Central memory CD8-positive, alpha-beta T cell (primary cell): ENCODE data around the gene GNAQ.

Experiments used
- ATAC-seq: fragments of 150-1000 bp; cut with Tn5 transposase; replicated peaks from 2 replicates; pipeline ENCODE4 v1.10.0; 2022; ENCODE audit warnings: mild to moderate bottlenecking, moderate FRiP score, moderate number of reproducible peaks; ENCODE audit not compliant: poor library complexity, severe bottlenecking; ENCODE audit errors: extremely low read depth
- DNase-seq, 2 donors: peaks; one replicate each; pipeline ENCODE4 v3.0.0; 2021; ENCODE audit warnings: low spot score in 2 of 2
- H3K27ac Mint-ChIP-seq: one replicate; pipeline ENCODE4 v1.8.0; 2022; ENCODE audit warnings: low read depth, mild to moderate bottlenecking, moderate library complexity, mixed read lengths
- H3K27me3 Mint-ChIP-seq: one replicate; pipeline ENCODE4 v1.8.0; 2022; ENCODE audit warnings: mixed read lengths
- H3K36me3 Mint-ChIP-seq: one replicate; pipeline ENCODE4 v1.8.0; 2022; ENCODE audit warnings: mild to moderate bottlenecking, moderate library complexity, mixed read lengths; ENCODE audit not compliant: insufficient read depth
- H3K4me1 Mint-ChIP-seq: one replicate; pipeline ENCODE4 v1.8.0; 2022; ENCODE audit warnings: mixed read lengths
- H3K4me3 Mint-ChIP-seq: one replicate; pipeline ENCODE4 v1.8.0; 2022; ENCODE audit warnings: mild to moderate bottlenecking, moderate library complexity, mixed read lengths
- H3K9me3 Mint-ChIP-seq: one replicate; pipeline ENCODE4 v1.8.0; 2022; ENCODE audit warnings: mixed read lengths

GNAQ gene

GRCh38 chr9:77939149-77939668, 92.4 kb downstream of the GNAQ start:
- ATAC-seq (no peak), DNase-seq (no peak)
- H3K27ac Mint-ChIP-seq, result no peak overlapping the region
- no peaks in the 10 kb centered on the region for H3K36me3 Mint-ChIP-seq
- no peaks in the 10 kb centered on the region for H3K27me3 Mint-ChIP-seq
- no peaks in the 10 kb centered on the region for H3K9me3 Mint-ChIP-seq
- H3K4me3 Mint-ChIP-seq, result no peak overlapping the region
- no peaks in the 10 kb centered on the region for H3K4me1 Mint-ChIP-seq

GRCh38 chr9:77938163-77938562, 93.4 kb downstream of the GNAQ start:
- ATAC-seq (no peak), DNase-seq (no peak)
- Mint-ChIP-seq H3K36me3 (no peaks in the 10 kb centered on the region), H3K9me3 (no peaks in the 10 kb centered on the region), H3K4me1 (no peaks in the 10 kb centered on the region), H3K27ac (no peak overlapping the region), H3K27me3 (no peaks in the 10 kb centered on the region), H3K4me3 (no peak overlapping the region)

- H3K27ac Mint-ChIP-seq, result no peak overlapping the region
- peaks cover 12% of the 10 kb centered on the region for H3K27me3 Mint-ChIP-seq
- no peak overlapping the region for H3K4me3 Mint-ChIP-seq
- H3K9me3 Mint-ChIP-seq, result no peaks in the 10 kb centered on the region
- ATAC-seq, result no peak
- DNase-seq, result no peak
- no peaks in the 10 kb centered on the region for H3K36me3 Mint-ChIP-seq
- peaks cover 6% of the 10 kb centered on the region for H3K4me1 Mint-ChIP-seq
These were observed 95.6 kb downstream of the GNAQ start for GRCh38 chr9:77935974-77936373.

- DNase-seq (no peak), ATAC-seq (no peak)
- peaks cover 12% of the 10 kb centered on the region for H3K27me3 Mint-ChIP-seq
- H3K4me3 Mint-ChIP-seq, result no peak overlapping the region
- H3K27ac Mint-ChIP-seq, result no peak overlapping the region
- peaks cover 6% of the 10 kb centered on the region for H3K4me1 Mint-ChIP-seq
- H3K9me3 Mint-ChIP-seq, result no peaks in the 10 kb centered on the region
- H3K36me3 Mint-ChIP-seq, result no peaks in the 10 kb centered on the region
These were observed 96.4 kb downstream of the GNAQ start for GRCh38 chr9:77935211-77935610.

- Mint-ChIP-seq H3K27ac (no peak overlapping the region), H3K9me3 (no peaks in the 10 kb centered on the region), H3K4me3 (no peak overlapping the region), H3K27me3 (peaks cover 12% of the 10 kb centered on the region), H3K36me3 (no peaks in the 10 kb centered on the region), H3K4me1 (peaks cover 6% of the 10 kb centered on the region)
- no peak for DNase-seq
- no peak for ATAC-seq
These were observed 97.6 kb downstream of the GNAQ start for GRCh38 chr9:77933976-77934375.

GRCh38 chr9:77933019-77933418, 98.6 kb downstream of the GNAQ start:
- Mint-ChIP-seq H3K27ac (no peak overlapping the region), H3K4me3 (no peak overlapping the region), H3K4me1 (peaks cover 6% of the 10 kb centered on the region), H3K9me3 (no peaks in the 10 kb centered on the region), H3K36me3 (no peaks in the 10 kb centered on the region), H3K27me3 (peaks cover 12% of the 10 kb centered on the region)
- DNase-seq (no peak), ATAC-seq (no peak)

GRCh38 chr9:77929942-77930341, 101.7 kb downstream of the GNAQ start:
- Mint-ChIP-seq H3K9me3 (no peaks in the 10 kb centered on the region), H3K36me3 (no peaks in the 10 kb centered on the region), H3K27me3 (peaks cover 12% of the 10 kb centered on the region), H3K4me1 (peaks cover 6% of the 10 kb centered on the region), H3K4me3 (no peak overlapping the region), H3K27ac (no peak overlapping the region)
- DNase-seq (no peak), ATAC-seq (no peak)

GRCh38 chr9:77927265-77927664, 104.3 kb downstream of the GNAQ start:
- Mint-ChIP-seq H3K27me3 (peaks cover 3% of the 10 kb centered on the region), H3K9me3 (no peaks in the 10 kb centered on the region), H3K27ac (no peak overlapping the region), H3K4me1 (no peaks in the 10 kb centered on the region), H3K4me3 (no peak overlapping the region), H3K36me3 (no peaks in the 10 kb centered on the region)
- ATAC-seq (no peak), DNase-seq (no peak)

GRCh38 chr9:77926371-77926878, 105.2 kb downstream of the GNAQ start:
- H3K36me3 Mint-ChIP-seq, result no peaks in the 10 kb centered on the region
- ATAC-seq (no peak), DNase-seq (no peak)
- H3K27me3 Mint-ChIP-seq, result no peaks in the 10 kb centered on the region
- no peak overlapping the region for H3K4me3 Mint-ChIP-seq
- no peak overlapping the region for H3K27ac Mint-ChIP-seq
- no peaks in the 10 kb centered on the region for H3K4me1 Mint-ChIP-seq
- no peaks in the 10 kb centered on the region for H3K9me3 Mint-ChIP-seq

- Mint-ChIP-seq H3K27ac (no peak overlapping the region), H3K9me3 (no peaks in the 10 kb centered on the region), H3K4me3 (no peak overlapping the region), H3K36me3 (peaks cover 6% of the 10 kb centered on the region), H3K4me1 (no peaks in the 10 kb centered on the region), H3K27me3 (no peaks in the 10 kb centered on the region)
- DNase-seq (no peak), ATAC-seq (no peak)
These were observed 109.0 kb downstream of the GNAQ start for GRCh38 chr9:77922591-77922990.

- H3K9me3 Mint-ChIP-seq, result no peaks in the 10 kb centered on the region
- H3K27ac Mint-ChIP-seq, result no peak overlapping the region
- no peak overlapping the region for H3K4me3 Mint-ChIP-seq
- peaks cover 6% of the 10 kb centered on the region for H3K36me3 Mint-ChIP-seq
- no peak for ATAC-seq
- no peaks in the 10 kb centered on the region for H3K4me1 Mint-ChIP-seq
- DNase-seq, result no peak
- H3K27me3 Mint-ChIP-seq, result no peaks in the 10 kb centered on the region
These were observed 113.8 kb downstream of the GNAQ start for GRCh38 chr9:77917800-77918199.

GRCh38 chr9:77916820-77917219, 114.8 kb downstream of the GNAQ start:
- Mint-ChIP-seq H3K4me1 (no peaks in the 10 kb centered on the region), H3K27ac (no peak overlapping the region), H3K27me3 (peaks cover 9% of the 10 kb centered on the region), H3K4me3 (no peak overlapping the region), H3K36me3 (peaks cover 6% of the 10 kb centered on the region), H3K9me3 (no peaks in the 10 kb centered on the region)
- no peak for DNase-seq
- ATAC-seq, result no peak

- H3K4me3 Mint-ChIP-seq, result no peak overlapping the region
- H3K27ac Mint-ChIP-seq, result peak overlapping the region; percentile 55
- no peak for ATAC-seq
- H3K9me3 Mint-ChIP-seq, result no peaks in the 10 kb centered on the region
- peaks cover 6% of the 10 kb centered on the region for H3K36me3 Mint-ChIP-seq
- H3K27me3 Mint-ChIP-seq, result peaks cover 13% of the 10 kb centered on the region
- no peak for DNase-seq
- no peaks in the 10 kb centered on the region for H3K4me1 Mint-ChIP-seq
These were observed 115.2 kb downstream of the GNAQ start for GRCh38 chr9:77916410-77916819.

- DNase-seq (no peak), ATAC-seq (no peak)
- Mint-ChIP-seq H3K4me3 (no peak overlapping the region), H3K4me1 (no peaks in the 10 kb centered on the region), H3K36me3 (peaks cover 2% of the 10 kb centered on the region), H3K9me3 (no peaks in the 10 kb centered on the region), H3K27me3 (peaks cover 15% of the 10 kb centered on the region), H3K27ac (no peak overlapping the region)
These were observed 115.9 kb downstream of the GNAQ start for GRCh38 chr9:77915744-77916143.
